GM20431 (cell line): ENCODE measurements around the gene HCRTR1.

ENCODE experiments used
- in situ Hi-C: fragments of 300-500 bp; cut with MseI, MboI; formaldehyde crosslinking; loops from one replicate; pipeline ENCODE4 v1.15.0; 2020; ENCODE audit warnings: low sequenced_read_pairs; ENCODE audit not compliant: unreplicated experiment

The HCRTR1 gene

GRCh38 chr1:31646259-31646960, 28.9 kb downstream of the HCRTR1 start:
- in situ Hi-C loops = no loop called here

- in situ Hi-C loops = no loop called here
Observed at GRCh38 chr1:31647106-31647505, 29.6 kb downstream of the HCRTR1 start.

DNA sequence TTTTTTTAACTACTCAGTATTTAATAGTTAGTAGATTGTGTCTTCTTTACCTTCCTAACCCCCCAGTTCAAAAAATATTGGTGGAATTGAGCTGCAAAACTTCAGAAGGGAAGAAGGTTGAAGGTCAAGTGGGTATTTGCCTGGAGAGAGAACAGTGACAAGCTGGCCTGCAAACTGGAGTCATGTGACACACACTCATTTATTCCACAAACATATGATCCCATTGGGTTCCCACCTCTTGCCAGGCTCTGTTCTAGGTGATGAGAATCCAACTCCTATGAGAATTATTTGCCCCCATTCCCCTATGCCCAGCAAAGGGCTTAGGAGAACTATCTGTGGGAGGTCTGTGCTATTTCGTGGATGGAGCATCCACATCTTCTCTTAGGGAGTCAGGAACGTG, 30.7 kb downstream of the HCRTR1 start:
- in situ Hi-C loops = no loop called here

DNA sequence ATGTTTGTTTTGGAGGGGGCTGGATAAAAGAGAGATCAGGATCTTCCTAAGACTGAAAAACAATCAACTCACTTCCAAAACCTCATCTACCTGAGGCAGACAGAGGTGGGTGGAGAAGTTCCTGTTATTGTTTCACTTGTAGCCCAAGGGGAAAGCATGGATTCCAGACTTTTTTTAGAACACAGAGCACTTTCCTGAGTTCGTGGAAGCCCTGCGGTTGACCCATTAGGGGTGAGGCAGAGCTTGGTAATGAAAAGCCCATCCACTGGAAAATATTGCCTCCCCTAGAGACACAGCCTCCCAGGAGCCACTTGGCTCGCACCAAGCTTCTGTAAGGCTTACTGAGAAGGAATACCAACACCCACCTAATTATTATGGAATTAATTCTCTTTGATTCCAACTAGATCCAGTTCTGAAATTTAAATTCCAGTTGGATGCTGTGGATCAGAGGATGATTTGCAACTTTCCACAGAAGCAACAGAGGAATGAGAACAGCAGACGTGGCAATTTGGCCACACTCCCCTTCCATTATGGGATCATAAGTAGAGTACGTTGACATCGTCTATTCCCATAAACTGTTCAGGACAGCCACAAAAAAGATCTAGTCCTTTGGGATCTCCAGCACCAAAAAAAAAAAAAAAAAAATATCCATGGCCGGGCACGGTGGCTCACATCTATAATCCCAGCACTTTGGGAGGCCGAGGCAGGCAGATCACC, 31.3 kb downstream of the HCRTR1 start:
- in situ Hi-C loops = no loop called here

GRCh38 chr1:31650161-31651088, 32.9 kb downstream of the HCRTR1 start:
- in situ Hi-C loops = loop anchor here (25.0 kb wide), 1 partner anchor 312 kb away; no protein-coding TSS in a partner anchor

DNA sequence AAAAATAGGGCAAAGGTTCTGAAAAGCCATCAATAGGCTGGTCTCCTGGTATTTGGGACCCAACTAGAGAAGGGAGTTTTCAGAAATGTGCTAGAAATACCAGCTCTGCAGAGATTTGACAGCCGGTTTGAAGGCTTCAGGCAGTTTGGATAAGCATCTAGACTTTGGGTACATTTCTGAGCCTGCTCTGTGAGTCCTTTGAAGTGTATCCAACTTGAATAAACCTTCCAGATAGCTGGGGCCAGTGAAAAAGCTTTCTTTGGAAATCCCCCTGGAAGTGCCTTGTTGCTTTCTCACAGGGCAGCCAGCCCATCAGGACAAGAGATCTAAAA, 33.6 kb downstream of the HCRTR1 start:
- in situ Hi-C loops = loop anchor here (25.0 kb wide), 1 partner anchor 311 kb away; no protein-coding TSS in a partner anchor

DNA sequence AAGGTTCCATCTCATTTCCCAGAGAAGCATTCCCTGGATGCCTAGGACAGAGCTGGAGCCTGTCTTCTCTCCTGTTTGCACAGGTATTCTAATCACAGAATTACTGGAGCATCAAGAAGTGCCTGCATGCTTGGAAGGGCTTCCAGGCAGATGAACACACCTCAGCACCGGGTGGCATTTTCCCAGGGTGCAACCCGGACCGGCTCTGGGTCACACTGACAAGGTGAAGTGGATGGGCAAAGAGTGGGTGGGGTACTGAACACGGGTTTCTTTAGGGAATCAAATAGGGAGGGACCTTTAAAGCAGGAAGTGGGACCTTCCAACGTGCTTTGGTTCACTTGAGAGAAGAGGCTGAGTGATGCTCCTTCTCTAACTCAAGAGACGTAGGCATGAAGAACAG, 34.3 kb downstream of the HCRTR1 start:
- in situ Hi-C loops = loop anchor here (25.0 kb wide), 1 partner anchor 311 kb away; no protein-coding TSS in a partner anchor

DNA sequence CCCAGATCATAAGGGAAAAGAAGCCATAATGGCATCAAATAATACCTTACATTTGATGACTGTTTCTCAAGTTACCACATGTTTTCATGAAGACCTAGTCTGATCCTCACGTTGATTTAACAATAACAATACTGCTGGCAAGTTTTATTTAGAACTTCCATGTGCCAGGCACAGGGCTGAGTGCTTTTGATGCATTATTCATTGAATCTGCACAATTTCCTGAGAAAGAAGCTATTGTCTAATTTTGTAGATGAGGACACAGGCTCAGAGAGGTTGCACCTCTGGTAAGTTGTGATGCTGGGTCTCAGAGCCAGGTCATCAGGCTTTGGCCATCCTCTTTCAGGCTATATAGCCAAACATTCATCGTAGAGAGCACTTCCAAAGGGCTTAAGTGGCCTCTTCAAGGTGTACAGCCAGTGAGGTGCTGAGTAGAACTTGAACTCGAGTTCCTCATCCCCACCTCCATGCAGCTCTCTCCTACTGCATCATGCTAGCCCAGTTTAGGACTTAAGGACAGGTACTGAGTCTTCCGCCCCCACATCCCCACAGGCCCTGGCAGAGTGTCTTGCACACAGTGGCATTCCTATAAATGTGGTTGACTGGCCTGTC, 35.5 kb downstream of the HCRTR1 start:
- in situ Hi-C loops = loop anchor here (25.0 kb wide), 1 partner anchor 309 kb away; no protein-coding TSS in a partner anchor

DNA sequence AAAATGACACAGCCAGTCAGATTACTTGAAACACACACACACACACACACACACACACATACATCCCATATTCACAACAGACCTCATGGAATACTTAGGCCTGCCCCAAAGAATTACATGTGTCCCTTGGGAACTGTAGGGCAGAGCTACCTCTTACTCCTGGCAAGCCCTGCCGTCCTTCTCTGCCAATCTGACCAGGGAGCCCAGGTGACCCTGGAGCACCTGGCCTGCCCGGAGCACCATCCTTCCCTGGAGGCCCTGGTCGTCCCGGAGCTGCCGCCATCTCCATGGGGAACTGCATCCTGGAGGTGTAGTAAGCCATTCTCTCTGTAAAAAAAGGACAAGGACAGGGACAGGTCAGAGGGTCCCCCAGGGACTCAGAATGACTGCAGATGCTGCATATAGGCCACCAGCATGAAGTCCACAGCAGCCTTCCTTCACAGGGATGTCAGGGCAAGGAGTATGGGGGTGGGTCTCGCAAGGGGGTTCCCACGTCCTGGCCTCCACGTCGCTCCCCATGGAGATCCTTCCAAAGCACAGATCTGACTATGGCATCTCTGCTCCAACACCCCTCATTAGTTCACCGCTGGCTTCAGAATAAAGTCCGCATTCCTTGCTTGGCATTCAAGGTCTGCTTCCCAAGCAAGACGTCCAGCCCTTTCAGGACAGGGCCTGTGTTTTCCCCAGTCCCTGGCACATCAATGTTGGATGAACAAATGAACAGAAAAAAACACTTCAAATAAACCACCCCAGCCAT, 36.4 kb downstream of the HCRTR1 start:
- in situ Hi-C loops = loop anchor here (25.0 kb wide), 1 partner anchor 308 kb away; no protein-coding TSS in a partner anchor

DNA sequence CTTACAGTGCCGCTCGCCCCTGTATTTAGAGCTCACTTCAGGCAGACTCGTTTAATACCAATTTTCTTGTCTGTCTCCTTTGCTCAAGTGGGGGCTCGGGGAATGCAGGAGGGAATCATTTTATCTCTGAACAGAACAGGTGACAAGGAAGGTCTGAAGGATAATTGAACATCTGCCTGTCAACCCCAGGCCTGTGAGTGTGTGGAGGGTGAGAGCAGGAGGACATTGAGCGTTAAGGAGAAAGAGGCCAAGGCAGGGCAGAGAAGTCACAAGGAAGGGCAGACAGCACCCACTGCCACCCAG, 36.9 kb downstream of the HCRTR1 start:
- in situ Hi-C loops = loop anchor here (25.0 kb wide), 1 partner anchor 308 kb away; no protein-coding TSS in a partner anchor

GRCh38 chr1:31655104-31655503, 37.6 kb downstream of the HCRTR1 start:
- in situ Hi-C loops = loop anchor here (25.0 kb wide), 1 partner anchor 307 kb away; no protein-coding TSS in a partner anchor

DNA sequence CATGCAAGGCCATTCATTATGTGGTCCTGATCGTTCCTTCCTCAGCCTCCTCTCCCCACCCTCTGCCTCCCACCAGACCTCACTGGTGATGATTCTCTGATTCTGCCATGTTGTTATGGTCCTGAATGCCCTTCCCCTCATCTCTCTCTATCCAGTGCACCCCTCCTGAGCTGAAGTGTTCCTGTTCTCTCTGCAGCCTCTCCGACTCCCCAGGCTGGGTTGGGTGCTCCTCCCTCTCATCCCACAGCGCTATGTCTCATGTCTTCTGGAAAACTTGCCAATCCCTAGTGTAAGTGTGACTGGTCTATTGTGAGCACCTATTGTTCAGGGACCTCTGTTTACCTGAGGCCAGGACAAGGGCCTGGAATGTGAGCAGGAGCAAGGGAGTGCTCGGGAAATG, 38.3 kb downstream of the HCRTR1 start:
- in situ Hi-C loops = loop anchor here (25.0 kb wide), 1 partner anchor 307 kb away; no protein-coding TSS in a partner anchor

DNA sequence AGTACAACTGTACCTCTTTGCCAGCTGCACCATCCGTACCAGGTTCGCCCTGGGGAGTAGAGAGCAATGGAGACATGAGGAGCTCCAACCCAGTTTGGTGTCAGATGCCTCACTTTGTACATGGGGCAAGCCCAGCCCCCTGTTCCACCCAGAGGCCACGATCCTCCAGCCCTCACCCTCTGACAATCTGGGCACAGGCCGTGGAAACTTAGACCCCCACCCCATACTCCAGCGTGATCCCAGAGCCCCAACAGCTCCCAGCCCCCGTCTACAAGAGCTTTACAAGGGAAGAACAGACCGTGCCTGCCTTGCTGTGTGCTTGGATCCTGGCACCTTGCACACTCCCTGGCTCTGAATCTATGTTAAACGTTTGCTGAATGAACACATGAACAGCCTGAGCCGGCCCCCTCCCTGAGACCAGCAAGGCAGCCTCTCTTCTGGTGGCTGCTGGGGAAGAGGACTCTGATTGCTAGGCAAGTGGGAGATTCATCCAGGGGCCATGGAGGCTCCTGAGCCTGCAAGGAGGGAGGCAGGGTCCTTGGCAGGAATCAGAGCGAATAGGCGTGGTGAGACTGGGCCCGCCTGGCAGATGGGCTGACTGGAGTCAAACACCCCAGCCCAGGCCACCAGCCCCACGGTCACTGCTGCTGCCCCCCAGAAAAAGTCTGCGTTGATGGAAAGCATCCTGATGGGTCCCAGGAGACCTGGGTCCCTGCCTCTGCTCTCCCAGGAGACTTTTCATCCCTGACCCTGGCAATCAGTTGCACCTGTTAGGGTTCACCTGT, 39.7 kb downstream of the HCRTR1 start:
- in situ Hi-C loops = loop anchor here (25.0 kb wide), 1 partner anchor 305 kb away; no protein-coding TSS in a partner anchor

DNA sequence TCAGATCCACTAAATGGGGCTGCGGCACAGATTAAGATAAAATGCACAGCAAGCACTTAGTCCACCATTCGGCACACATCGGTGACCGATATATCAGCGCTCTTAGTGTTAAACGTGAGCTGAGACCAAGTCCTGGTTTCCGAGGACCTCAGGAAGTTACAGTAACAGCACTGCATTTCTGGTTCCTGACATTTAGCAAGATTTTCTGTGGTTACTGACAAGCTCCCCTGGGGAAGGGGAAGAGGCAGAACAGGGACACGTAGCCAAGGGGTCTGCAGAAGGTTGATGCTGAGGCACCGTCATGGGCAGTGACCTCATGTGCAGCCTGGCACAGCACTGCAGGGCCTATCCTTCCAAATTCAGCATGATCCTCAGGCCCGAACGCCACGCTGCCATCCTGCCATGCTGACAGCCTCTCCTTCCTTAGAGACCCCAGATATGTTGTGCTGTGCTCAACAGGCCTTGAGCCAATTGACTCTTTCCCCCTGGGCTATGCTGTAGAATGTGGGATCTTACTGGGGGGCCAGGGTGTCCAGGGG, 40.6 kb downstream of the HCRTR1 start:
- in situ Hi-C loops = loop anchor here (25.0 kb wide), 1 partner anchor 304 kb away; no protein-coding TSS in a partner anchor

GRCh38 chr1:31658721-31659120, 41.2 kb downstream of the HCRTR1 start:
- in situ Hi-C loops = loop anchor here (25.0 kb wide), 1 partner anchor 304 kb away; no protein-coding TSS in a partner anchor

DNA sequence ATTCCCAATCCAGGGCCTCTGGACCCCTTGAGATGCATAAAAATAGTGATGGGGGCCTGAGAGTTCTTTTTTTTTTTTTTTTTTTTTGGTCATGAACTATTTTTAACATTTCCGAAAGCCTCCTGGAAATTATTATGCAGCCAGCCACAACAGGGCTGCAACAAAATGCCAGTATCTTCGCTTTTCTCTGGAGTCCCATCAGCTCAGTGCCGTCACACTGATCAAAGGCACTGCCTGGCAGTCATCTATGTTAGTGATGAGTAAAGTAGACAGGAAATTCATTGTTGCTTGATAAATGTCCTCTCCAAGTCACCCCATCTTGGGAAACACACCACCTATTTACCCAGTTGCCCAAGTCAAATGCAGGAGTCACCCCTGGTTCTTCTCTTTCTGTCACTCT, 42.4 kb downstream of the HCRTR1 start:
- in situ Hi-C loops = loop anchor here (10.0 to 25.0 kb wide), 2 partner anchors 125 to 302 kb away; no protein-coding TSS in a partner anchor

DNA sequence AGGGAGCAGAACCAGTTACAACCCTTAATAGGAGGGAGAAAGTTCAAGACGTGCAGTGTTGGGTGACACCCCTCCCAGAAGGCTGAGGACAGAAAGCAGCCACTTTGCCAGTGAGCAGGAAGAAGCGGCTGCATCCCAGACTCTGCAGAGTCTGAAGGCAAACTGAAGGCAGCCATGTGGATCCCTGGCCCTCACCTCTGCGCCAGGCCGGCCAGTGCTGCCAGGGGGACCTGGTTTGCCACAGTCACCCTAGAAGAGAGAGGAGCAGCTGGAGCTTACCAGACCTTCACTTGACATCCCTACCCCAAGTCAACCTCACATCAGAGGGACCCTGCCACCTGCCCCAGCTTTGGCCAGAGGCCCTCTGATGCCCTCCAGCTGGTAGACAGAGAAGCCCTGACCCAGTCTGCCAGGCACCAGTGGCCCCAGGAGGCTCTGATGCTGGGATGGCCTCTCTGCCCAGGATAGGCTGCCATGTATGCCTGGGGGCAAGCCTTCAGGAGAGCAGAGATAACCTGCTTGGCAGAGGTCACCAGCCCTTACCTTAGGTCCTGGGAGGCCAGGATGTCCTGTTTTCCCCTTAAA, 43.5 kb downstream of the HCRTR1 start:
- in situ Hi-C loops = loop anchor here (10.0 to 25.0 kb wide), 2 partner anchors 124 to 301 kb away; no protein-coding TSS in a partner anchor
